Endothelial cell of umbilical vein (primary cell): ENCODE data around the gene SRGAP3. TPM values are rescaled to one million over a fixed set of nuclear protein-coding genes. Genes with fewer than 3 reads are reported as not detected.

Experiments
- BruUV-seq: library from RNA; stranded (reverse); fragments of 400-500 nt; replicated peaks from 2 replicates; lab custom pipeline; 2021; lab: Mats Ljungman, UMichigan
- CTCF ChIA-PET: fragments of 300-600, 350-600 bp; sonication (Branson Sonifier 250); formaldehyde crosslinking; loops from one replicate; lab custom pipeline; 2021; ENCODE audit warnings: antibody characterized with exemption, inconsistent platforms; lab: Charles Lee
- POLR2A ChIA-PET: fragments of 300-600, 350-600 bp; sonication (Branson Sonifier 250); formaldehyde crosslinking; loops from one replicate; lab custom pipeline; 2021; ENCODE audit warnings: antibody characterized with exemption, inconsistent platforms; lab: Charles Lee
- DNase-seq: peaks from one replicate; pipeline ENCODE4 v3.0.0-alpha.2; 2011; ENCODE audit warnings: low read depth, low spot score
- FAIRE-seq: peaks from 2 replicates; lab custom pipeline; 2011; peaks lifted over from hg19 to GRCh38; lab: Jason Lieb, UNC
- H2AFZ ChIP-seq: 2 replicates; pipeline ENCODE4 v1.6.0; 2012; ENCODE audit warnings: low read depth, low read length, control low read depth, inconsistent platforms
- H3K27ac ChIP-seq: 2 replicates; pipeline ENCODE4 v1.5.1; 2011; ENCODE audit warnings: low read depth, mild to moderate bottlenecking, control low read depth, low read length, moderate library complexity; ENCODE audit not compliant: insufficient read depth
- H3K27me3 ChIP-seq, 2 experiments: 2 replicates each; pipeline versions ENCODE4 v1.6.0 to v1.6.1; 2011; ENCODE audit warnings: low read length in 2 of 2, mixed read lengths in 1 of 2; ENCODE audit not compliant: control insufficient read depth in 2 of 2, insufficient read depth in 2 of 2
- H3K36me3 ChIP-seq, 2 experiments: 2 replicates in 1 of 2; 3 replicates in 1 of 2; pipeline ENCODE4 v1.5.1; 2011; ENCODE audit warnings: low read length in 2 of 2, mild to moderate bottlenecking in 1 of 2, moderate library complexity in 1 of 2; ENCODE audit not compliant: control insufficient read depth in 2 of 2, insufficient read depth in 2 of 2; ENCODE audit errors: extremely low read depth in 1 of 2
- H3K4me1 ChIP-seq: 3 replicates; pipeline ENCODE4 v1.5.1; 2011; ENCODE audit warnings: mild to moderate bottlenecking, low read length; ENCODE audit not compliant: control insufficient read depth, insufficient read depth; ENCODE audit errors: extremely low read depth
- H3K4me2 ChIP-seq: 2 replicates; pipeline ENCODE4 v1.6.1; 2011; ENCODE audit warnings: low read length, control low read depth, mixed read lengths; ENCODE audit not compliant: insufficient read depth
- H3K4me3 ChIP-seq, 3 experiments: fragments of 200-600 bp in 1 of 3; sonication (generic), shearing (Covaris generic) in 1 of 3; replicated peaks in 1 of 3; 2 replicates each; pipeline ENCODE4 v1.5.1; 2011 to 2016; ENCODE audit warnings: control low read depth in 3 of 3, low read length in 3 of 3, mild to moderate bottlenecking in 2 of 3, inconsistent platforms in 1 of 3, low read depth in 1 of 3, moderate library complexity in 1 of 3; ENCODE audit not compliant: insufficient read depth in 1 of 3
- H3K79me2 ChIP-seq: 2 replicates; pipeline ENCODE4 v1.6.0; 2012; ENCODE audit warnings: low read length, inconsistent platforms; ENCODE audit not compliant: control insufficient read depth, insufficient read depth
- H3K9ac ChIP-seq: replicated peaks from 2 replicates; pipeline ENCODE3; 2011; ENCODE audit warnings: low read length, control low read depth; ENCODE audit not compliant: insufficient read depth; ENCODE audit errors: extremely low read depth
- H3K9me1 ChIP-seq: replicated peaks from 3 replicates; pipeline ENCODE4 v1.6.0; 2011; ENCODE audit warnings: mild to moderate bottlenecking, low read length; ENCODE audit not compliant: control insufficient read depth, insufficient read depth; ENCODE audit errors: extremely low read depth
- H3K9me3 ChIP-seq: replicated peaks from 2 replicates; pipeline ENCODE4 v1.5.1; 2012; ENCODE audit warnings: low read length, inconsistent platforms; ENCODE audit not compliant: control insufficient read depth, insufficient read depth
- H4K20me1 ChIP-seq: replicated peaks from 2 replicates; pipeline ENCODE3; 2011; ENCODE audit warnings: mild to moderate bottlenecking, low read length; ENCODE audit not compliant: control insufficient read depth, insufficient read depth; ENCODE audit errors: extremely low read depth
- CTCF ChIP-seq, 2 donors: IDR thresholded peaks; 1 replicate in 1 of 2; 2 replicates in 1 of 2; pipeline ENCODE4 v1.5.1; 2011; ENCODE audit warnings: low read length in 2 of 2, mild to moderate bottlenecking in 2 of 2, moderate library complexity in 2 of 2, control low read depth in 1 of 2, inconsistent platforms in 1 of 2, low read depth in 1 of 2; ENCODE audit not compliant: insufficient read depth in 1 of 2; ENCODE audit errors: extremely low read depth in 1 of 2
- EZH2 ChIP-seq: IDR thresholded peaks from 2 replicates; pipeline ENCODE4 v1.6.1; 2012; ENCODE audit warnings: borderline replicate concordance, low read depth, mild to moderate bottlenecking, moderate library complexity, low read length, inconsistent platforms; ENCODE audit not compliant: severe bottlenecking
- FOS ChIP-seq: IDR thresholded peaks from 2 replicates; pipeline ENCODE4 v1.6.1; 2011; ENCODE audit warnings: mild to moderate bottlenecking, low read length, moderate library complexity, borderline replicate concordance; ENCODE audit not compliant: insufficient read depth
- GATA2 ChIP-seq: IDR thresholded peaks from 2 replicates; pipeline ENCODE4 v1.7.0; 2011; ENCODE audit warnings: low read depth, mild to moderate bottlenecking, moderate library complexity, mixed read lengths, low read length; ENCODE audit not compliant: insufficient read length, insufficient read depth
- JUN ChIP-seq: IDR thresholded peaks from 2 replicates; pipeline ENCODE4 v1.6.1; 2011; ENCODE audit warnings: borderline replicate concordance, low read depth; ENCODE audit not compliant: insufficient read length, insufficient read depth
- MAX ChIP-seq: IDR thresholded peaks from 2 replicates; pipeline ENCODE4 v1.6.1; 2011; ENCODE audit not compliant: insufficient read depth, insufficient read length
- MYC ChIP-seq: IDR thresholded peaks from one replicate; pipeline ENCODE4 v1.6.1; 2011; ENCODE audit warnings: mild to moderate bottlenecking, low read depth, low read length
- POLR2A ChIP-seq: IDR thresholded peaks from 2 replicates; pipeline ENCODE4 v1.6.1; 2012; ENCODE audit warnings: low read depth, mild to moderate bottlenecking, control low read depth, low read length
- POLR2AphosphoS5 ChIP-seq: IDR thresholded peaks from 2 replicates; pipeline ENCODE4 v1.6.1; 2012; ENCODE audit warnings: low read depth, mild to moderate bottlenecking, control low read depth, low read length, moderate library complexity; ENCODE audit not compliant: insufficient read depth
- dilution Hi-C: fragments of 300-500 bp; cut with MboI; formaldehyde crosslinking; loops from one replicate; pipeline ENCODE4 v1.15.0; 2019; ENCODE audit warnings: low sequenced_read_pairs; ENCODE audit not compliant: extremely low pct_ligation_motif_present
- intact Hi-C: fragments of 100-400 bp; cut with micrococcal nuclease; formaldehyde crosslinking; loops from one replicate; pipeline ENCODE4 v1.10.0; 2022
- polyA plus RNA-seq, 4 experiments: library from polyadenylated mRNA; depleted of rRNA in 3 of 4; stranded (reverse) in 3 of 4; unstranded in 1 of 4; fragments of >200 nt; gene quantifications; 2 replicates each; pipeline versions ENCODE4 v1.2.1 to v1.2.3, GENCODE V29; 2011 to 2012; ENCODE audit warnings: missing spikeins in 1 of 4
- total RNA-seq: library from RNA; stranded (reverse); gene quantifications from 2 replicates; pipeline ENCODE4 v1.2.3, GENCODE V29; 2021

The SRGAP3 gene
- total and polyA plus RNA-seq, 2 donors (not counting 3 experiments of a cell fraction or from before 2014, with no cell fraction given) = 0.06 TPM; not detected in 1

DNA sequence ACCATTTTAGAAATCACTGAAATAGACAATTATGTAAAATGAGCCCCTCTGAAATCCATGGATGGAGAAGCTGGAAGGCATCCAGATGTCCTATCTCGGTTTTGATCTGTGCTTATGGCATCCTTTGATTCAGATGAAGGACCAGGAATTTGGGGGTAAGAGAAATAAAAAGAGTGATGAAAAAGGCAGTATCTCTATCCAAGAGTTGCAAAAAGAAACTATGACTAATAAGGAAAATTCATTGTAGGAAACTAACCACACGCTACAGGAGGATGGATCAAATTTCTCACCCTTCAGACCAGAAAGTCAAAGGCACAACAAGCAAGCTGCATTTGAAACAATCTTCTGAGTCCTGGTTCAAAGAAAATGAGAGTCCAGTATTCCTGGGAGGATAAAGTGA lies 34.8 kb downstream of the SRGAP3 start:
- FAIRE-seq = no peak
- Histone ChIP-seq H2AFZ (no peak overlapping the region), H3K4me2 (no peak overlapping the region), H3K79me2 (no peaks in the 10 kb centered on the region), H3K9ac (no peak overlapping the region), H3K4me3 (no peak overlapping the region), H3K9me1 (no peaks in the 10 kb centered on the region), H3K27me3 (no peaks in the 10 kb centered on the region), H3K27ac (no peak overlapping the region), H3K4me1 (no peaks in the 10 kb centered on the region), H4K20me1 (no peaks in the 10 kb centered on the region), H3K36me3 (no peaks in the 10 kb centered on the region), H3K9me3 (no peaks in the 10 kb centered on the region)
- ChIA-PET CTCF (interaction anchor here (1.0 to 1.4 kb wide), 2 partner anchors 15 to 88 kb away, joined by 3 to 5 read pairs; no protein-coding TSS in a partner anchor), POLR2A (no interaction called here)
- intact Hi-C loops (no loop called here), dilution Hi-C loops (no loop called here)
- TF ChIP-seq POLR2AphosphoS5 (no peak), MYC (no peak), MAX (no peak), EZH2 (no peak), FOS (no peak), POLR2A (no peak), CTCF (IDR thresholded peaks at IDR 0.05; ENCODE audit: extremely low read depth in 1 of 2, insufficient read depth in 1 of 2, low read depth in 1 of 2, low read length in 2 of 2) (no peak), GATA2 (no peak), JUN (no peak)
- no peak for DNase-seq
- BruUV-seq = no TSS peak
